NT2/D1 (cell line): Measurements from ENCODE around the gene BABAM2.

Experiments used
- SUZ12 ChIP-seq: IDR thresholded peaks from 2 replicates; pipeline ENCODE4 v1.6.1; 2011; ENCODE audit not compliant: insufficient read length, insufficient read depth; ENCODE audit errors: extremely low read depth
- YY1 ChIP-seq: IDR thresholded peaks from 2 replicates; pipeline ENCODE4 v1.6.1; 2011; ENCODE audit not compliant: insufficient read length, insufficient read depth
- ZNF274 ChIP-seq: IDR thresholded peaks from 2 replicates; pipeline ENCODE4 v1.6.1; 2011; ENCODE audit warnings: mild to moderate bottlenecking, low read depth, low read length

- no peak for TF ChIP-seq YY1
- TF ChIP-seq ZNF274: no peak
- no peak for TF ChIP-seq SUZ12
These were observed 476.2 kb downstream of the BABAM2 start for GRCh38 chr2:28366496-28367282.
